ENCODE data around the gene MOB1B. TPM values are rescaled to one million over a fixed set of nuclear protein-coding genes. Genes with fewer than 3 reads are reported as not detected.
"Not testable (repeated sequence)": the region's sequence is repeated elsewhere in the genome, so short reads cannot be mapped to it uniquely, and the experiment has no call there.

MOB1B gene
- total RNA-seq, 1 donor from 2014 or later = 34.6 TPM

GRCh38 chr4:70997546-70997945 is 95.4 kb downstream of the MOB1B start:
- H3K36me3 ChIP-seq = peaks cover 13% of the 10 kb centered on the region
- intact Hi-C loops (cut with DNase I) = no loop called here

GRCh38 chr4:70999639-71000038 is 97.5 kb downstream of the MOB1B start:
- intact Hi-C loops (cut with DNase I); H3K9me3 ChIP-seq; H3K27me3 ChIP-seq (ENCODE audit: low read depth); ATAC-seq; DNase-seq; H3K27ac ChIP-seq; H3K4me3 ChIP-seq: not testable (repeated sequence)
- Histone ChIP-seq H3K4me1 (peaks cover 35% of the 10 kb centered on the region), H3K36me3 (peaks cover 13% of the 10 kb centered on the region)

More at GRCh38 chr4:70997546-70997945, 95.4 kb downstream of the MOB1B start:
- DNase-seq = no peak
- Histone ChIP-seq H3K27me3 (ENCODE audit: low read depth) (no peaks in the 10 kb centered on the region), H3K4me1 (peaks cover 45% of the 10 kb centered on the region), H3K9me3 (no peaks in the 10 kb centered on the region), H3K4me3 (no peak overlapping the region), H3K27ac (no peak overlapping the region)
- ATAC-seq = no peak
- TF ChIP-seq CTCF (IDR thresholded peaks at IDR 0.05) = no peak

- ATAC-seq; intact Hi-C loops (cut with DNase I); DNase-seq: not testable (repeated sequence)
These were observed 99.2 kb downstream of the MOB1B start for GRCh38 chr4:71001363-71001762.

GRCh38 chr4:71004281-71004851 is 102.2 kb downstream of the MOB1B start:
- Histone ChIP-seq H3K4me1 (peaks cover 4% of the 10 kb centered on the region), H3K27ac (no peak overlapping the region), H3K4me3 (no peak overlapping the region), H3K36me3 (peaks cover 8% of the 10 kb centered on the region), H3K9me3 (no peaks in the 10 kb centered on the region), H3K27me3 (ENCODE audit: low read depth) (no peaks in the 10 kb centered on the region)
- DNase-seq = no peak
- intact Hi-C loops (cut with DNase I) = no loop called here
- ATAC-seq = no peak
- TF ChIP-seq CTCF (IDR thresholded peaks at IDR 0.05) = no peak

More at GRCh38 chr4:71001363-71001762, 99.2 kb downstream of the MOB1B start:
- Histone ChIP-seq H3K36me3 (peaks cover 13% of the 10 kb centered on the region), H3K4me1 (peaks cover 18% of the 10 kb centered on the region)
- H3K9me3 ChIP-seq; H3K27me3 ChIP-seq (ENCODE audit: low read depth); H3K4me3 ChIP-seq; H3K27ac ChIP-seq: not testable (repeated sequence)

- peaks cover 11% of the 10 kb centered on the region for H3K4me1 ChIP-seq
- H3K9me3 ChIP-seq; ATAC-seq; H3K4me3 ChIP-seq; intact Hi-C loops (cut with DNase I); H3K27ac ChIP-seq; DNase-seq; H3K36me3 ChIP-seq; H3K27me3 ChIP-seq (ENCODE audit: low read depth): not testable (repeated sequence)
These were observed 102.9 kb downstream of the MOB1B start for GRCh38 chr4:71005025-71005424.

GRCh38 chr4:71006203-71006907 is 104.2 kb downstream of the MOB1B start:
- Histone ChIP-seq H3K27me3 (ENCODE audit: low read depth) (no peaks in the 10 kb centered on the region), H3K9me3 (no peaks in the 10 kb centered on the region), H3K27ac (no peak overlapping the region), H3K36me3 (peaks cover 8% of the 10 kb centered on the region), H3K4me1 (peaks cover 13% of the 10 kb centered on the region), H3K4me3 (no peak overlapping the region)
- no peak for DNase-seq
- intact Hi-C loops (cut with DNase I) = no loop called here
- no peak for TF ChIP-seq CTCF (IDR thresholded peaks at IDR 0.05)
- no peak for ATAC-seq

- ATAC-seq = no peak
- intact Hi-C loops (cut with DNase I) = no loop called here
- H3K4me1 ChIP-seq = peaks cover 13% of the 10 kb centered on the region
- DNase-seq = no peak
- no peaks in the 10 kb centered on the region for H3K27me3 ChIP-seq (ENCODE audit: low read depth)
- no peaks in the 10 kb centered on the region for H3K9me3 ChIP-seq
- no peak overlapping the region for H3K4me3 ChIP-seq
- H3K36me3 ChIP-seq = peaks cover 8% of the 10 kb centered on the region
- no peak for TF ChIP-seq CTCF (IDR thresholded peaks at IDR 0.05)
- H3K27ac ChIP-seq = no peak overlapping the region
These were observed 106.0 kb downstream of the MOB1B start for GRCh38 chr4:71008196-71008595.

Data from lower lobe of right lung (tissue), 2 donors.